Uterus (tissue), 4 donors: ENCODE measurements around the gene DTX3. TPM values are rescaled to one million over a fixed set of nuclear protein-coding genes. Genes with fewer than 3 reads are reported as not detected.

Source experiments
- DNase-seq, 2 donors: peaks; one replicate each; pipeline ENCODE4 v3.0.0-alpha.2; 2019 to 2020
- H3K27ac ChIP-seq, 2 donors: fragments of 200-600 bp; sonication (generic); 1 replicate in 1 of 2; 2 replicates in 1 of 2; pipeline ENCODE4 v1.5.1; 2016 to 2018
- H3K27me3 ChIP-seq, 2 donors: fragments of 200-600 bp; sonication (generic); one replicate each; pipeline ENCODE4 v1.5.1; 2018 to 2019; ENCODE audit warnings: control low read depth in 1 of 2
- H3K36me3 ChIP-seq, 2 donors: fragments of 200-600 bp; sonication (generic); one replicate each; pipeline ENCODE4 v1.5.1; 2019; ENCODE audit warnings: control low read depth in 1 of 2
- H3K4me1 ChIP-seq, 2 donors: fragments of 200-600 bp; sonication (generic); one replicate each; pipeline ENCODE4 v1.5.1; 2018 to 2019; ENCODE audit warnings: control low read depth in 1 of 2
- H3K4me3 ChIP-seq, 2 donors: fragments of 200-600 bp; sonication (generic); 1 replicate in 1 of 2; 2 replicates in 1 of 2; pipeline ENCODE4 v1.5.1; 2018 to 2019; ENCODE audit warnings: mild to moderate bottlenecking in 1 of 2
- H3K9me3 ChIP-seq, 2 donors: fragments of 200-600 bp; sonication (generic); one replicate each; pipeline ENCODE4 v1.5.1; 2019; ENCODE audit warnings: control low read depth in 1 of 2
- POLR2A ChIP-seq, 2 donors: fragments of 450-650 bp; IDR thresholded peaks; one replicate each; pipeline ENCODE4 v1.6.1; 2016; ENCODE audit warnings: antibody characterized with exemption in 2 of 2, mild to moderate bottlenecking in 1 of 2, moderate library complexity in 1 of 2
- intact Hi-C: fragments of 100-400 bp; cut with DNase I; formaldehyde crosslinking; loops from one replicate; pipeline ENCODE4 v1.15.1; 2023; ENCODE audit warnings: low total_unique reads
- total RNA-seq, 4 donors: library from RNA; depleted of rRNA in 3 of 4; stranded (reverse); fragments of >200 nt in 3 of 4; gene quantifications; one replicate each; pipeline versions ENCODE4 v1.1.0 to v1.2.4, GENCODE V29; 2014 to 2023
- TF ChIP-seq, protein P1 (sequence below), 4 experiments: fragments of 200-600 bp in 2 of 4; fragments of 450-650 bp in 2 of 4; sonication (generic) in 2 of 4; IDR thresholded peaks; one replicate each; pipeline ENCODE4 v1.5.1; 2016 to 2019; ENCODE audit warnings: antibody characterized with exemption in 4 of 4, mild to moderate bottlenecking in 2 of 4, moderate library complexity in 1 of 4
- donor health status: DM: yes; HTN: yes; CAD: no.

The DTX3 gene
- total RNA-seq, 4 donors from 2014 or later, result 17.6 to 82.5 (median 40.9) TPM

DNA sequence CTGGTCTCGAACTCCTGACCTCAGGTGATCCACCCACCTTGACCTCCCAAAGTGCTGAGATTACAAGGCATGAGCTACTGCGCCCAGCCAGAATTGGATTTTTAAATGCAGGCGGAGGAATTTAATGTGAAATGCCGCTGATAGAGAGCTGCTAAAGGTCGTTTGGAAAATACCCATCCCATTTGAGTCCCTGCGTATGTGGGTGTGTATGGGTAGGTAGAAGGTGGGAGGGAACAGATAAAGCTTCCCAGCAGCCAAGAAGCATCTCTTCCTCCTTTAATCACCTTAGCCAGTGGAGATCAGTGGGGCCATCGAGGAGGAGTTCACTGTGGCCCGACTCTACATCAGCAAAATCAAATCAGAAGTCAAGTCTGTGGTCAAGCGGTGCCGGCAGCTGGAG, 29.8 kb upstream of the DTX3 start:
- H3K27me3 ChIP-seq, result no peaks in the 10 kb centered on the region
- no peaks in the 10 kb centered on the region for H3K36me3 ChIP-seq
- no peak overlapping the region for H3K4me3 ChIP-seq
- intact Hi-C loops, result no loop called here
- no peaks in the 10 kb centered on the region for H3K4me1 ChIP-seq
- H3K27ac ChIP-seq, result no peak overlapping the region
- H3K9me3 ChIP-seq, result no peaks in the 10 kb centered on the region
- TF ChIP-seq, protein P1, sequence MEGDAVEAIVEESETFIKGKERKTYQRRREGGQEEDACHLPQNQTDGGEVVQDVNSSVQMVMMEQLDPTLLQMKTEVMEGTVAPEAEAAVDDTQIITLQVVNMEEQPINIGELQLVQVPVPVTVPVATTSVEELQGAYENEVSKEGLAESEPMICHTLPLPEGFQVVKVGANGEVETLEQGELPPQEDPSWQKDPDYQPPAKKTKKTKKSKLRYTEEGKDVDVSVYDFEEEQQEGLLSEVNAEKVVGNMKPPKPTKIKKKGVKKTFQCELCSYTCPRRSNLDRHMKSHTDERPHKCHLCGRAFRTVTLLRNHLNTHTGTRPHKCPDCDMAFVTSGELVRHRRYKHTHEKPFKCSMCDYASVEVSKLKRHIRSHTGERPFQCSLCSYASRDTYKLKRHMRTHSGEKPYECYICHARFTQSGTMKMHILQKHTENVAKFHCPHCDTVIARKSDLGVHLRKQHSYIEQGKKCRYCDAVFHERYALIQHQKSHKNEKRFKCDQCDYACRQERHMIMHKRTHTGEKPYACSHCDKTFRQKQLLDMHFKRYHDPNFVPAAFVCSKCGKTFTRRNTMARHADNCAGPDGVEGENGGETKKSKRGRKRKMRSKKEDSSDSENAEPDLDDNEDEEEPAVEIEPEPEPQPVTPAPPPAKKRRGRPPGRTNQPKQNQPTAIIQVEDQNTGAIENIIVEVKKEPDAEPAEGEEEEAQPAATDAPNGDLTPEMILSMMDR (IDR thresholded peaks at IDR 0.05), result no peak
- no peak for TF ChIP-seq POLR2A (IDR thresholded peaks at IDR 0.05)
- DNase-seq, result no peak

DNA sequence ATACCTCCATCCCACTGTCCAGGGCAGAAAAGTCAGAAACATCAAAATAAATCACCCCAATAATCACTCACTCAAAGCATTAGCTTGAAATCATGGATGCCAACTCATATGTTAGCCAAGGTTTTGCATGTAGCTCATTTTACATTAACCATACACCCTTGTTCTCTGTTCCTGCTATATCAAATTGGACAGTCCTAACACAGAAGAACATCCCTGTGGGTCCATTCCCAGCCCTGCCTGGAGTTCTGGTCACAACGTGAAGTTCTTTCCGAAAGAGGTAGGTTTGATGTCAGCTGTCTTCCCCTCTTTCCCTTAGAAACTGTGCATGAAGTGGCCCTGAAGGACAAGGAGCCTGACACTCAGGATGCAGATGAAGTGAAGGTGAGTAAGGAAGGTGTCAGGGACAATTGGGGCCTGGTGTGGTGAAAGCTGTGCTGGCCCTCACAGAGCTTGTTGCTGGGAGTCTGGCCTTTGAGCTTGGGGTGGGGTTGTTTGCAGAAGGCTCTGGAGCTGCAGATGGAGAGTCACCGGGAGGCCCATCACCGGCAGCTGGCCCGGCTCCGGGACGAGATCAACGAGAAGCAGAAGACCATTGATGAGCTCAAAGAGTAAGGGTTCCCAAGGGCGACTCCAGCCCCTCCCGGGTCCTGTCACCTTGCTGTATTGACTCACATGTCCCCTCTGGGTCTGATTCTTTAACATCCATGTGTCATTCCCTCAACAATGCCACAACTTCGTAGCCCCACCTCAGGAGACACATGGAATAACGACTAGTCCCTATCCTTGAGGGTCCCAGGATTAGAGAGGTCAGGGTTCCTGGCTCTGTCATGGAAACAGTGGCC, 28.6 kb upstream of the DTX3 start:
- no peak for DNase-seq
- no peak overlapping the region for H3K4me3 ChIP-seq
- H3K36me3 ChIP-seq, result no peaks in the 10 kb centered on the region
- H3K9me3 ChIP-seq, result no peaks in the 10 kb centered on the region
- H3K27me3 ChIP-seq, result no peaks in the 10 kb centered on the region
- no peak overlapping the region for H3K27ac ChIP-seq
- TF ChIP-seq POLR2A (IDR thresholded peaks at IDR 0.05), result no peak
- TF ChIP-seq, protein P1 (IDR thresholded peaks at IDR 0.05), result no peak
- intact Hi-C loops, result no loop called here
- no peaks in the 10 kb centered on the region for H3K4me1 ChIP-seq

DNA sequence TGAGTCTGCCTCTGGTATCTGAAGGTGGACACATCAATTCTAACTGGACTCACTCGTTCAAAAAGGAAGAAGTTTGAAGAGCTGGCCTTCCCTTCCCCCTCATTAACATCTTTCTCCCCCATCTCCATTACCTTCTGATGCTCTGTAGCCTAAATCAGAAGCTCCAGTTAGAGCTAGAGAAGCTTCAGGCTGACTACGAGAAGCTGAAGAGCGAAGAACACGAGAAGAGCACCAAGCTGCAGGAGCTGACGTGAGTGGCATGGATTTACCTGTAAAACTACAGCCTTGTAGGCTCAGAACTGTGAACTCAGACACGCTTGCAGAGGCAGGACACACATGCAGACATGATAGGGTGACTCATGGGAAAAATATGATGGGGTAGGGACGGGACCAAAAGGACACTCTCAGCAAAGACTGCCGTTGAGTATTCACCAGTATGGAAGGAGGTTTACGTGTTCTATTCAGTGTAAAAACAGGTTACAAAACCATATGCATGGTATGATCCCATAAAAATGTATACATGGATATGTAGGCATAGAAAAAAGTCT, 27.9 kb upstream of the DTX3 start:
- Histone ChIP-seq H3K4me1 (no peaks in the 10 kb centered on the region), H3K4me3 (no peak overlapping the region)

DNA sequence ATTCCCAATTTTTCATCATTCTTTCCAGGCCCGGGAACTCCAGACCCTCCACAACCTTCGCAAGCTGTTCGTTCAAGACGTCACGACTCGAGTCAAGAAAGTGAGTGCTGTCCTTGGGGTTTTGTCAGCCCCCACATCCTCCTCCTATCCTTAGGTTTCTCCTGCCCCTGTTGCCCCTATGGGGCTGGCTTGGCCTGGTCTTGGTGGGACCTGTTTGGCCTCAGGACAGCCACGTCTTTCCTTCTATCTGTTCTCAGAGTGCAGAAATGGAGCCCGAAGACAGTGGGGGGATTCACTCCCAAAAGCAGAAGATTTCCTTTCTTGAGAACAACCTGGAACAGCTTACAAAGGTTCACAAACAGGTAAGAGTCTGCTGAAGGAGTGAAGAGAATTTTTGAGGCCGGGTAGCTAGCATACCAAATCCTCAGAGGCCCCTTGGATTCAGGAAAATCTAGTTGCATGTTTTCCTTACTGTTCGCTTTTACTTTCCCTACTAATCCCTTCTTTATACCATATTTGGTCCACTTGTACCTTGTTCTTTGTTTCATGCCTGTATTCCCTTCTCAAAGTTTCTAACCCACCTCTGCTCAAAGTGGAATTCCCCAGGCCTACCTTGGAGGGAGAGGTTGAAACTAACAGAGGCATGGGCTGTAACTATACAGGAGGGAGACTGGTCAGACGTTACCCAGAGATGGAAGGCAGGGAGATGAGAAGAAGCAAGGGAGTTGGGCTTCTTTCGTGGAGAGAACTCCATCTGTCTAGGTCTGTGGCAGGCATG, 26.5 kb upstream of the DTX3 start:
- no peaks in the 10 kb centered on the region for H3K4me1 ChIP-seq
- H3K27ac ChIP-seq, result no peak overlapping the region
- intact Hi-C loops, result no loop called here
- no peaks in the 10 kb centered on the region for H3K36me3 ChIP-seq
- no peak for DNase-seq
- no peaks in the 10 kb centered on the region for H3K9me3 ChIP-seq
- H3K27me3 ChIP-seq, result no peaks in the 10 kb centered on the region
- no peak for TF ChIP-seq POLR2A (IDR thresholded peaks at IDR 0.05)
- no peak overlapping the region for H3K4me3 ChIP-seq

More for the DNA sequence above, 27.9 kb upstream of the DTX3 start:
- no peak for TF ChIP-seq POLR2A (IDR thresholded peaks at IDR 0.05)
- DNase-seq, result no peak
- Histone ChIP-seq H3K27ac (no peak overlapping the region), H3K9me3 (no peaks in the 10 kb centered on the region), H3K27me3 (no peaks in the 10 kb centered on the region), H3K36me3 (no peaks in the 10 kb centered on the region)
- intact Hi-C loops, result no loop called here

DNA sequence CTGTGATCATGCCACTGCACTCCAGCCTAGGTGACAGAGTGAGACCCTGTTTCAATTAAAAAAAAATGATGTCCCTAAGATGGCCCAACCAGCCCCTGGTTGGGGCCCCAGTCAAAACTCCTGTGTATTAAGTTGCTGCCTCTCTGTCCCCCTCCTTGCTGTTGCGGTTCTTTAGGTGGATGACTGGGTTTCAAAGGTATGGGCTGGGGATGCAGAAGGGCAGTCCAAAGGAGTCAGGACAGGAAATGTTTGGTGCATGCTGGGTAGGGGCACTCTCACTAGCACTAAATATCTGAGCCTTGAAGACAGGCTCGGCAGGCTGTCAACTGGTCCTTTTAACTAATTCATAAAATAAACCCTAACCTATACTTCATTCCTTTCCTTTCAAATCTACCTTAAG, 25.6 kb upstream of the DTX3 start:
- intact Hi-C loops, result no loop called here
- Histone ChIP-seq H3K4me1 (no peaks in the 10 kb centered on the region), H3K4me3 (no peak overlapping the region), H3K27ac (no peak overlapping the region), H3K27me3 (no peaks in the 10 kb centered on the region), H3K36me3 (no peaks in the 10 kb centered on the region), H3K9me3 (no peaks in the 10 kb centered on the region)
- no peak for DNase-seq
- TF ChIP-seq, protein P1 (IDR thresholded peaks at IDR 0.05), result no peak
- no peak for TF ChIP-seq POLR2A (IDR thresholded peaks at IDR 0.05)
